Measurements from ENCODE around the gene SMIM11. TPM values are rescaled to one million over a fixed set of nuclear protein-coding genes. Genes with fewer than 3 reads are reported as not detected.

SMIM11 gene
- total and polyA plus RNA-seq, 2 of the 4 experiments (the other 2 are of a cell fraction): 3.6 to 8.8 TPM

GRCh38 chr21:34355570-34355969 lies 19.7 kb upstream of the SMIM11 start:
- intact Hi-C loops (cut with micrococcal nuclease): no loop called here
- dilution Hi-C loops (cut with HindIII; ENCODE audit: low sequenced_read_pairs, unreplicated experiment): no loop called here
- no TSS peak for BruUV-seq (replicated peaks)

More at GRCh38 chr21:34355570-34355969, 19.7 kb upstream of the SMIM11 start:
- H3K14ac ChIP-seq (replicated peaks; ENCODE audit: low read depth, low read length): no peak overlapping the region
- H3K4me2 ChIP-seq (ENCODE audit: low read depth, low read length): no peak overlapping the region
- H3K79me1 ChIP-seq (ENCODE audit: low read depth in 1 of 2, low read length in 2 of 2): no peaks in the 10 kb centered on the region
- H2AFZ ChIP-seq (replicated peaks; ENCODE audit: low read length, poor library complexity): no peak overlapping the region
- WGBS, 2 experiments (ENCODE audit: extremely low coverage in 2 of 2, insufficient read length in 1 of 2): 100% methylated on average over 1 of the region's 5 CpGs; no CpG with 5 or more reads in 1 of the 2 experiments
- no peak for TF ChIP-seq ELK1 (IDR thresholded peaks at IDR 0.05; ENCODE audit: borderline replicate concordance, low read depth, low read length)
- TF ChIP-seq, protein P1, sequence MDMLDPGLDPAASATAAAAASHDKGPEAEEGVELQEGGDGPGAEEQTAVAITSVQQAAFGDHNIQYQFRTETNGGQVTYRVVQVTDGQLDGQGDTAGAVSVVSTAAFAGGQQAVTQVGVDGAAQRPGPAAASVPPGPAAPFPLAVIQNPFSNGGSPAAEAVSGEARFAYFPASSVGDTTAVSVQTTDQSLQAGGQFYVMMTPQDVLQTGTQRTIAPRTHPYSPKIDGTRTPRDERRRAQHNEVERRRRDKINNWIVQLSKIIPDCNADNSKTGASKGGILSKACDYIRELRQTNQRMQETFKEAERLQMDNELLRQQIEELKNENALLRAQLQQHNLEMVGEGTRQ (IDR thresholded peaks at IDR 0.05; ENCODE audit: low read depth, low read length): no peak
- no peak for TF ChIP-seq RAD21 (IDR thresholded peaks at IDR 0.05; ENCODE audit: low read length)
- no peak for TF ChIP-seq NFE2L2 (IDR thresholded peaks at IDR 0.05; ENCODE audit: low read depth, low read length)
- no peak for TF ChIP-seq FOS (IDR thresholded peaks at IDR 0.05; ENCODE audit: low read depth, low read length)
- TF ChIP-seq MXI1 (IDR thresholded peaks at IDR 0.05; ENCODE audit: borderline replicate concordance, low read depth, low read length): no peak
- no peak for TF ChIP-seq RFX5 (IDR thresholded peaks at IDR 0.05; ENCODE audit: low read depth, low read length)
- no peak for TF ChIP-seq CTCF (conservative IDR thresholded peaks at IDR 0.05; ENCODE audit: low read depth, low read length)
- TF ChIP-seq POLR2A (IDR thresholded peaks at IDR 0.05; ENCODE audit: low read depth, low read length): no peak
- TF ChIP-seq BHLHE40 (IDR thresholded peaks at IDR 0.05; ENCODE audit: low read depth, low read length): no peak
- TF ChIP-seq MAFK (IDR thresholded peaks at IDR 0.05; ENCODE audit: low read depth, low read length): no peak
- no peak for TF ChIP-seq MAZ (IDR thresholded peaks at IDR 0.05; ENCODE audit: borderline replicate concordance, low read depth, low read length)
- no peak for TF ChIP-seq CEBPB (IDR thresholded peaks at IDR 0.05; ENCODE audit: low read depth, low read length)
- H4K20me1 ChIP-seq (ENCODE audit: insufficient read depth, low read length): no peaks in the 10 kb centered on the region
- H2AK5ac ChIP-seq (ENCODE audit: low read depth, low read length): no peak overlapping the region
- H3K36me3 ChIP-seq (ENCODE audit: control insufficient read depth, insufficient read depth, low read length): no peaks in the 10 kb centered on the region
- no peaks in the 10 kb centered on the region for H3K9me1 ChIP-seq (ENCODE audit: insufficient read depth, low read length)
- H3K4me1 ChIP-seq (ENCODE audit: control insufficient read depth, insufficient read depth, low read length): no peaks in the 10 kb centered on the region
- no peak for ATAC-seq (ENCODE audit: low read depth)
- H4K5ac ChIP-seq (ENCODE audit: low read depth, low read length): no peak overlapping the region
- H2BK120ac ChIP-seq (ENCODE audit: low read depth, low read length): no peak overlapping the region
- in situ Hi-C loops (cut with MboI; ENCODE audit: low sequenced_read_pairs): no loop called here
- no peak overlapping the region for H2BK20ac ChIP-seq (ENCODE audit: low read depth, low read length)
- H3K56ac ChIP-seq (ENCODE audit: extremely low read depth, insufficient read depth, low read length): no peak overlapping the region
- H3K27ac ChIP-seq (ENCODE audit: insufficient read depth, low read length): no peak overlapping the region
- peaks cover 4% of the 10 kb centered on the region for H3K9me3 ChIP-seq (ENCODE audit: control insufficient read depth, insufficient read depth, low read length)
- no peak overlapping the region for H3K4ac ChIP-seq (ENCODE audit: low read depth, low read length)
- H2BK15ac ChIP-seq (ENCODE audit: low read depth, low read length): no peak overlapping the region
- no peak overlapping the region for H2BK5ac ChIP-seq (ENCODE audit: low read depth, low read length, poor library complexity, severe bottlenecking)
- H3K23ac ChIP-seq (ENCODE audit: low read depth, low read length): no peak overlapping the region
- H3K4me3 ChIP-seq (ENCODE audit: insufficient read depth, low read depth, low read length): no peak overlapping the region
- peaks cover 26% of the 10 kb centered on the region for H3K27me3 ChIP-seq (ENCODE audit: control insufficient read depth, insufficient read depth, low read length)
- H4K91ac ChIP-seq (ENCODE audit: insufficient read depth, low read depth, low read length): no peak overlapping the region
- no peak for DNase-seq
- no peak overlapping the region for H3K9ac ChIP-seq (ENCODE audit: low read depth, low read length)
- no peak overlapping the region for H3K18ac ChIP-seq (ENCODE audit: low read depth, low read length)
- ChIA-PET POLR2A (ENCODE audit: unreplicated experiment) (no interaction called here), CTCF (interaction anchor here (1.3 kb wide), 1 partner anchor 12 kb away, joined by 3 read pairs; no protein-coding TSS in a partner anchor)
- no peak overlapping the region for H2AK9ac ChIP-seq (replicated peaks; ENCODE audit: low read depth, low read length, poor library complexity)
- H4K8ac ChIP-seq (ENCODE audit: low read depth in 2 of 2, low read length in 2 of 2): no peak overlapping the region

Measured in IMR-90 (cell line).